WTC11 (cell line): Measurements from ENCODE around the gene UBR4. TPM values are rescaled to one million over a fixed set of nuclear protein-coding genes. Genes with fewer than 3 reads are reported as not detected.

ENCODE experiments used
- FOXK1 ChIP-seq: sonication (generic); formaldehyde crosslinking; IDR thresholded peaks from 2 replicates; pipeline ENCODE4 v1.8.0; 2022; ENCODE audit warnings: mild to moderate bottlenecking, moderate library complexity, missing genetic modification reagents
- RELA ChIP-seq: sonication (generic); formaldehyde crosslinking; IDR thresholded peaks from 2 replicates; pipeline ENCODE4 v1.8.1; 2022; ENCODE audit warnings: missing genetic modification reagents, mild to moderate bottlenecking, borderline replicate concordance
- ZNF219 ChIP-seq: sonication (generic); formaldehyde crosslinking; IDR thresholded peaks from 2 replicates; pipeline ENCODE4 v1.8.0; 2023; ENCODE audit warnings: missing genetic modification reagents, mild to moderate bottlenecking, borderline replicate concordance
- ZNF232 ChIP-seq: sonication (generic); formaldehyde crosslinking; IDR thresholded peaks from 2 replicates; pipeline ENCODE4 v1.8.0; 2022; ENCODE audit warnings: mild to moderate bottlenecking, missing genetic modification reagents
- total RNA-seq: library from RNA; stranded (reverse); gene quantifications from 3 replicates; pipeline ENCODE4 v1.2.3, GENCODE V29; 2021
- TF ChIP-seq, protein P1 (sequence below): sonication (generic); formaldehyde crosslinking; IDR thresholded peaks from 2 replicates; pipeline ENCODE4 v1.8.1; 2023; ENCODE audit warnings: mild to moderate bottlenecking, missing genetic modification reagents, borderline replicate concordance
- TF ChIP-seq, protein P2 (sequence below): sonication (generic); formaldehyde crosslinking; IDR thresholded peaks from 2 replicates; pipeline ENCODE4 v1.8.0; 2022; ENCODE audit warnings: mild to moderate bottlenecking, missing genetic modification reagents
- TF ChIP-seq, protein P3 (sequence below): fragments of 200-600 bp; IDR thresholded peaks from 2 replicates; pipeline ENCODE4 v1.8.0; 2022; ENCODE audit warnings: antibody characterized with exemption
- TF ChIP-seq, protein P4 (sequence below): fragments of 250-450 bp; sonication (Bioruptor Pico); IDR thresholded peaks from 2 replicates; pipeline ENCODE4 v1.8.0; 2021; ENCODE audit warnings: mild to moderate bottlenecking
- TF ChIP-seq, protein P5 (sequence below): sonication (generic); formaldehyde crosslinking; IDR thresholded peaks from 2 replicates; pipeline ENCODE4 v1.8.1; 2023; ENCODE audit warnings: mild to moderate bottlenecking, missing genetic modification reagents
- TF ChIP-seq, protein P6 (sequence below): sonication (generic); formaldehyde crosslinking; IDR thresholded peaks from 2 replicates; pipeline ENCODE4 v1.8.0; 2023; ENCODE audit warnings: missing genetic modification reagents, mild to moderate bottlenecking, borderline replicate concordance

Gene UBR4
- total RNA-seq, 1 experiment from 2014 or later, result 179 TPM

DNA sequence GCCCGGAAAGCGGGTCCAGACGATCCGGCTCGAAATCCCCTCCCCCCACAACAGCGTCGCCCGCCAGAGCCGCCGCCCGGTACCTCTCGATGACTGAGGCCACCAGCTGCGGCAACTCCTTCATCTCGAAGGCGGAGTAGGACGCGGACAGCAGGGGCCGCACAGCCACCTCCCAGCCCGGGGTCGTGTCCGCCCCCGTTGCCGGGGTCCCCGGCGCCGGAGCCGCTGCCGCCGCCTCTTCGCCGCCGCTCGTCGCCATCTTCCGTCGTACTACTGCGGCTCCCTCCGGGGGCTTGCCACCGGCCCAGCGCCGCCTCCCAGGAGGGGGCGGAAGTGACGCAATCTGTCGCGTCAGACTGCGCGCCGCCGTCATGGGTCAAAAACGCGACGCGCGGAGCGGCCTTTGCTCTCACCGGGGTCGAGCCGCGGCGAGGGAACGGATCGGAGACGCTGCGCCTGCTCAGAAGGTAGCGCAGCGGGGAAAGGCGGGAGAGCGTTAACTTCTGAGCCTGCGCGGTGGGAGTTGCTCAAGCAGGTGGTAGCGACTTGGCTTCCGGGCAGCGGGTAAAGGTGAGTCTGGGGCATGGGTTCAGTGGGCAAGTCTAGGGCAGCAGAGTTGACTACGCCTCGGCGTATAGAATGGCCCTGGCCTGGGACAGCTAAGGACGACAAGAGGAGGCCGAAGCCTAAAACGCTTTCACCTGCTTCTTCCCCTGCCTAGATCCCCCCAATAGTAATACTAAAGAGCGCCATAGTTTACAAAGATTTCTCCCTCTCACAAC is at the start of gene UBR4 (continued):
- TF ChIP-seq, protein P1, sequence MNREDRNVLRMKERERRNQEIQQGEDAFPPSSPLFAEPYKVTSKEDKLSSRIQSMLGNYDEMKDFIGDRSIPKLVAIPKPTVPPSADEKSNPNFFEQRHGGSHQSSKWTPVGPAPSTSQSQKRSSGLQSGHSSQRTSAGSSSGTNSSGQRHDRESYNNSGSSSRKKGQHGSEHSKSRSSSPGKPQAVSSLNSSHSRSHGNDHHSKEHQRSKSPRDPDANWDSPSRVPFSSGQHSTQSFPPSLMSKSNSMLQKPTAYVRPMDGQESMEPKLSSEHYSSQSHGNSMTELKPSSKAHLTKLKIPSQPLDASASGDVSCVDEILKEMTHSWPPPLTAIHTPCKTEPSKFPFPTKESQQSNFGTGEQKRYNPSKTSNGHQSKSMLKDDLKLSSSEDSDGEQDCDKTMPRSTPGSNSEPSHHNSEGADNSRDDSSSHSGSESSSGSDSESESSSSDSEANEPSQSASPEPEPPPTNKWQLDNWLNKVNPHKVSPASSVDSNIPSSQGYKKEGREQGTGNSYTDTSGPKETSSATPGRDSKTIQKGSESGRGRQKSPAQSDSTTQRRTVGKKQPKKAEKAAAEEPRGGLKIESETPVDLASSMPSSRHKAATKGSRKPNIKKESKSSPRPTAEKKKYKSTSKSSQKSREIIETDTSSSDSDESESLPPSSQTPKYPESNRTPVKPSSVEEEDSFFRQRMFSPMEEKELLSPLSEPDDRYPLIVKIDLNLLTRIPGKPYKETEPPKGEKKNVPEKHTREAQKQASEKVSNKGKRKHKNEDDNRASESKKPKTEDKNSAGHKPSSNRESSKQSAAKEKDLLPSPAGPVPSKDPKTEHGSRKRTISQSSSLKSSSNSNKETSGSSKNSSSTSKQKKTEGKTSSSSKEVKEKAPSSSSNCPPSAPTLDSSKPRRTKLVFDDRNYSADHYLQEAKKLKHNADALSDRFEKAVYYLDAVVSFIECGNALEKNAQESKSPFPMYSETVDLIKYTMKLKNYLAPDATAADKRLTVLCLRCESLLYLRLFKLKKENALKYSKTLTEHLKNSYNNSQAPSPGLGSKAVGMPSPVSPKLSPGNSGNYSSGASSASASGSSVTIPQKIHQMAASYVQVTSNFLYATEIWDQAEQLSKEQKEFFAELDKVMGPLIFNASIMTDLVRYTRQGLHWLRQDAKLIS, result no peak
- peak; percentile 62; the same call in 1 of the 2 replicates for TF ChIP-seq RELA (CRISPR knock-in tag)
- 0 out of 2 replicates have a peak, but pooled peaks have one; percentile 28 for TF ChIP-seq ZNF219 (CRISPR knock-in tag)
- TF ChIP-seq, protein P2, sequence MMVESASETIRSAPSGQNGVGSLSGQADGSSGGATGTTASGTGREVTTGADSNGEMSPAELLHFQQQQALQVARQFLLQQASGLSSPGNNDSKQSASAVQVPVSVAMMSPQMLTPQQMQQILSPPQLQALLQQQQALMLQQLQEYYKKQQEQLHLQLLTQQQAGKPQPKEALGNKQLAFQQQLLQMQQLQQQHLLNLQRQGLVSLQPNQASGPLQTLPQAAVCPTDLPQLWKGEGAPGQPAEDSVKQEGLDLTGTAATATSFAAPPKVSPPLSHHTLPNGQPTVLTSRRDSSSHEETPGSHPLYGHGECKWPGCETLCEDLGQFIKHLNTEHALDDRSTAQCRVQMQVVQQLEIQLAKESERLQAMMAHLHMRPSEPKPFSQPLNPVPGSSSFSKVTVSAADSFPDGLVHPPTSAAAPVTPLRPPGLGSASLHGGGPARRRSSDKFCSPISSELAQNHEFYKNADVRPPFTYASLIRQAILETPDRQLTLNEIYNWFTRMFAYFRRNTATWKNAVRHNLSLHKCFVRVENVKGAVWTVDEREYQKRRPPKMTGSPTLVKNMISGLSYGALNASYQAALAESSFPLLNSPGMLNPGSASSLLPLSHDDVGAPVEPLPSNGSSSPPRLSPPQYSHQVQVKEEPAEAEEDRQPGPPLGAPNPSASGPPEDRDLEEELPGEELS (CRISPR knock-in tag), result peak; percentile 68; the same call in 1 of the 2 replicates
- TF ChIP-seq, protein P3, sequence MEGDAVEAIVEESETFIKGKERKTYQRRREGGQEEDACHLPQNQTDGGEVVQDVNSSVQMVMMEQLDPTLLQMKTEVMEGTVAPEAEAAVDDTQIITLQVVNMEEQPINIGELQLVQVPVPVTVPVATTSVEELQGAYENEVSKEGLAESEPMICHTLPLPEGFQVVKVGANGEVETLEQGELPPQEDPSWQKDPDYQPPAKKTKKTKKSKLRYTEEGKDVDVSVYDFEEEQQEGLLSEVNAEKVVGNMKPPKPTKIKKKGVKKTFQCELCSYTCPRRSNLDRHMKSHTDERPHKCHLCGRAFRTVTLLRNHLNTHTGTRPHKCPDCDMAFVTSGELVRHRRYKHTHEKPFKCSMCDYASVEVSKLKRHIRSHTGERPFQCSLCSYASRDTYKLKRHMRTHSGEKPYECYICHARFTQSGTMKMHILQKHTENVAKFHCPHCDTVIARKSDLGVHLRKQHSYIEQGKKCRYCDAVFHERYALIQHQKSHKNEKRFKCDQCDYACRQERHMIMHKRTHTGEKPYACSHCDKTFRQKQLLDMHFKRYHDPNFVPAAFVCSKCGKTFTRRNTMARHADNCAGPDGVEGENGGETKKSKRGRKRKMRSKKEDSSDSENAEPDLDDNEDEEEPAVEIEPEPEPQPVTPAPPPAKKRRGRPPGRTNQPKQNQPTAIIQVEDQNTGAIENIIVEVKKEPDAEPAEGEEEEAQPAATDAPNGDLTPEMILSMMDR, result no peak
- TF ChIP-seq, protein P4, sequence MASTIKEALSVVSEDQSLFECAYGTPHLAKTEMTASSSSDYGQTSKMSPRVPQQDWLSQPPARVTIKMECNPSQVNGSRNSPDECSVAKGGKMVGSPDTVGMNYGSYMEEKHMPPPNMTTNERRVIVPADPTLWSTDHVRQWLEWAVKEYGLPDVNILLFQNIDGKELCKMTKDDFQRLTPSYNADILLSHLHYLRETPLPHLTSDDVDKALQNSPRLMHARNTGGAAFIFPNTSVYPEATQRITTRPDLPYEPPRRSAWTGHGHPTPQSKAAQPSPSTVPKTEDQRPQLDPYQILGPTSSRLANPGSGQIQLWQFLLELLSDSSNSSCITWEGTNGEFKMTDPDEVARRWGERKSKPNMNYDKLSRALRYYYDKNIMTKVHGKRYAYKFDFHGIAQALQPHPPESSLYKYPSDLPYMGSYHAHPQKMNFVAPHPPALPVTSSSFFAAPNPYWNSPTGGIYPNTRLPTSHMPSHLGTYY, result no peak
- TF ChIP-seq ZNF232 (CRISPR knock-in tag), result 0 out of 2 replicates have a peak, but pooled peaks have one; percentile 38
- TF ChIP-seq, protein P5, sequence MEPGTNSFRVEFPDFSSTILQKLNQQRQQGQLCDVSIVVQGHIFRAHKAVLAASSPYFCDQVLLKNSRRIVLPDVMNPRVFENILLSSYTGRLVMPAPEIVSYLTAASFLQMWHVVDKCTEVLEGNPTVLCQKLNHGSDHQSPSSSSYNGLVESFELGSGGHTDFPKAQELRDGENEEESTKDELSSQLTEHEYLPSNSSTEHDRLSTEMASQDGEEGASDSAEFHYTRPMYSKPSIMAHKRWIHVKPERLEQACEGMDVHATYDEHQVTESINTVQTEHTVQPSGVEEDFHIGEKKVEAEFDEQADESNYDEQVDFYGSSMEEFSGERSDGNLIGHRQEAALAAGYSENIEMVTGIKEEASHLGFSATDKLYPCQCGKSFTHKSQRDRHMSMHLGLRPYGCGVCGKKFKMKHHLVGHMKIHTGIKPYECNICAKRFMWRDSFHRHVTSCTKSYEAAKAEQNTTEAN (CRISPR knock-in tag), result 0 out of 2 replicates have a peak, but pooled peaks have one; percentile 48
- TF ChIP-seq FOXK1 (CRISPR knock-in tag), result peak; percentile 94
- TF ChIP-seq, protein P6, sequence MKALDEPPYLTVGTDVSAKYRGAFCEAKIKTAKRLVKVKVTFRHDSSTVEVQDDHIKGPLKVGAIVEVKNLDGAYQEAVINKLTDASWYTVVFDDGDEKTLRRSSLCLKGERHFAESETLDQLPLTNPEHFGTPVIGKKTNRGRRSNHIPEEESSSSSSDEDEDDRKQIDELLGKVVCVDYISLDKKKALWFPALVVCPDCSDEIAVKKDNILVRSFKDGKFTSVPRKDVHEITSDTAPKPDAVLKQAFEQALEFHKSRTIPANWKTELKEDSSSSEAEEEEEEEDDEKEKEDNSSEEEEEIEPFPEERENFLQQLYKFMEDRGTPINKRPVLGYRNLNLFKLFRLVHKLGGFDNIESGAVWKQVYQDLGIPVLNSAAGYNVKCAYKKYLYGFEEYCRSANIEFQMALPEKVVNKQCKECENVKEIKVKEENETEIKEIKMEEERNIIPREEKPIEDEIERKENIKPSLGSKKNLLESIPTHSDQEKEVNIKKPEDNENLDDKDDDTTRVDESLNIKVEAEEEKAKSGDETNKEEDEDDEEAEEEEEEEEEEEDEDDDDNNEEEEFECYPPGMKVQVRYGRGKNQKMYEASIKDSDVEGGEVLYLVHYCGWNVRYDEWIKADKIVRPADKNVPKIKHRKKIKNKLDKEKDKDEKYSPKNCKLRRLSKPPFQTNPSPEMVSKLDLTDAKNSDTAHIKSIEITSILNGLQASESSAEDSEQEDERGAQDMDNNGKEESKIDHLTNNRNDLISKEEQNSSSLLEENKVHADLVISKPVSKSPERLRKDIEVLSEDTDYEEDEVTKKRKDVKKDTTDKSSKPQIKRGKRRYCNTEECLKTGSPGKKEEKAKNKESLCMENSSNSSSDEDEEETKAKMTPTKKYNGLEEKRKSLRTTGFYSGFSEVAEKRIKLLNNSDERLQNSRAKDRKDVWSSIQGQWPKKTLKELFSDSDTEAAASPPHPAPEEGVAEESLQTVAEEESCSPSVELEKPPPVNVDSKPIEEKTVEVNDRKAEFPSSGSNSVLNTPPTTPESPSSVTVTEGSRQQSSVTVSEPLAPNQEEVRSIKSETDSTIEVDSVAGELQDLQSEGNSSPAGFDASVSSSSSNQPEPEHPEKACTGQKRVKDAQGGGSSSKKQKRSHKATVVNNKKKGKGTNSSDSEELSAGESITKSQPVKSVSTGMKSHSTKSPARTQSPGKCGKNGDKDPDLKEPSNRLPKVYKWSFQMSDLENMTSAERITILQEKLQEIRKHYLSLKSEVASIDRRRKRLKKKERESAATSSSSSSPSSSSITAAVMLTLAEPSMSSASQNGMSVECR, result 0 out of 2 replicates have a peak, but pooled peaks have one; percentile 21
